Inflammatory macrophage (primary cell): ENCODE data around the gene PTPN9.
"Not testable (repeated sequence)": the region's sequence is repeated elsewhere in the genome, so short reads cannot be mapped to it uniquely, and the experiment has no call there.

ENCODE experiments used
- DNase-seq, 2 donors: peaks; one replicate each; pipeline ENCODE4 v3.0.0-alpha.2; 2020 to 2022
- total RNA-seq, 18 experiments: gene quantifications; one replicate each; lab custom pipeline; 2026; ENCODE audit warnings: mixed read lengths in 6 of 18, inconsistent platforms in 2 of 18; lab: John Stamatoyannopoulos, UW

PTPN9 gene
- total RNA-seq: 38.8 to 73.4 (median 54.7) reads per million in 18 experiments

DNA sequence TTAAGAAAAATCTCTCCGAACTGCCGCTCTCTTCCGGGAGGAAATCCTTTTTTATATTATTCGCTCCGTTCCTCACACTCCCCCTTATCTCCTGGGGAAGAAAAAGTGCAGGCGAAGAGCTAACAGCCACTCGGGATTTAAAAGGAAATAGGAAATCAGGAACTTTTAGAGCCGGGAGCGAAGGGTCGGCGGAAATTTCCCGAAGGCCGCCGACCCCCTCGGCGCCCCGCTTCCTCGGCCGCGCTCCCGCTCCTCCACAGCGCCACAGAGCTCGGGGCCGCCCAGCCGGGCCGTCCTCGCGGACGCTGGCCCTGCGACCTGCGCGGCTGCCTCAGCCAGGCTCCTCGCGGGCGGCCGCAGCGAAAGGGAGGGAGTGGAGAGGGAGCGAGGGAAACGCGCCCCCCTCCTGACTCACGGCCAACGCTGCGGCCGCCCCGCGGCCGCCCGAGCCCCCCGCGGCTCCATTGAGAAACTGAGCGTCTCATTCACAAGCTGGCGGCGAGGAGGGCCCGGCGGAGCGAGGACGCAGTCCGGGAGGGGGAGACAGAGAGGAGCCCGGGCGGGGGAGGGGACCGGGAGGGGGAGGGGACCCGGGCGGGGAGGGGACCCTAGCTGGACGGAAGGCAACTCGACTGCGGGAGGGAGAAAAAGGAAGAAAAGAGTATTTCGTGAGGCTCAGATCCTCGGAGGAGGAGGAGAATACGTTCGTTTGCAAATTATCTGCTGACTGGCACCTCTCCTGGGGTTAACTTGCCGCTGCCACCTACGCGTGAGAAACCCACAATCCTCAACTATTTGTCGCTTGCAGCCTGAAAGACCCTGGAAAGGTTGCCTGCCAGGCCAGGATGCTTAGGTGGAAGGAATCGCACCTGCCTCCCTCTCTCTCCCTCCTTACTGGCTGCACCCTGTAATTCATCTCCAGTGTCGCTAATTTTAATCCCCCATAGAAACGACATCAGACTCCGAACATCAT lies at the start of gene PTPN9:
PTPN9 (minus strand) TSS at position 368 of the 973 bp plus-strand sequence. CDS start 539 bp downstream, outside the sequence.
- DNase-seq: peak; percentile 64 to 71

DNA sequence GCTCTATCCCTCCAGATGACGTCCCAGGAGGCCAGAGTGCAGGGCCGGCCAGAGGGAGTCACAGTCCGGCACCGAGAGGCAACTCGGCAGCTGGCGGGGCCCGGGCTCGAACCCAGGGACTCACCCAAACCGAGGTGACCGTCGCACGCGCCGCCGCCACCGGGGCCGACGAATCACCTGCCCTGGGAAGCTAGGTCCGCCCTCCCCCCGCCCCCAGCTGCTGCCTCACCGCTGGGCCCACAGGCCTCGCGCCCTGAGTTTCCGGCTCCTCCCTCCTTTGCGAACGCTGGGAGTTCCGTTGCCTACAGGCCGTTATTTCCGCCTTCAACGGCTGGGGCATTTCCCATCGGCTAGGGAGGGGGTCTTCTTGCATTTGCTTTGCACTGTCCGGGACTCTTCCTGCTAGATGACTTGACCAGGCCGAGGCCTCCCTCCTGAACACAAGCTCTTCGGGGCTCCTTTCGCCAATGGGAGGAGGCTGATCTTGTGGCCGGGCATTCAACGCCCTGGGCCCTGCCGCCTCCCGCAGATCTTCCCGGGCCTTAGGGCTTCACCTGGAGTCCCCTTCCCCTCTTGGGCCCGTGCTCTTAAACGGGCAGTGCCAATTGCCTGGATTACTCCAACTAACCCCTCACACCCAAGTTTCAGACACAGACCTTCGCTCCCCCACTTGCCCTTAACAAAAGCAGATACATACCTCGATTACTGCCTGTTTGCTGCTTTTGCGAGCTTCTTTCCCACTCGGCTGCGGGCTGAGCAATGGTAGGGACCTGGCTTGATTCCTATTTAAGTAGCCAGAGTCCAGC lies 46.6 kb upstream of the PTPN9 start, which contains the start of gene SNUPN:
SNUPN (minus strand) TSS at position 184 of the 806 bp plus-strand sequence. CDS start 4,674 bp downstream, outside the sequence.
- peak; percentile 93 to 95 for DNase-seq

DNA sequence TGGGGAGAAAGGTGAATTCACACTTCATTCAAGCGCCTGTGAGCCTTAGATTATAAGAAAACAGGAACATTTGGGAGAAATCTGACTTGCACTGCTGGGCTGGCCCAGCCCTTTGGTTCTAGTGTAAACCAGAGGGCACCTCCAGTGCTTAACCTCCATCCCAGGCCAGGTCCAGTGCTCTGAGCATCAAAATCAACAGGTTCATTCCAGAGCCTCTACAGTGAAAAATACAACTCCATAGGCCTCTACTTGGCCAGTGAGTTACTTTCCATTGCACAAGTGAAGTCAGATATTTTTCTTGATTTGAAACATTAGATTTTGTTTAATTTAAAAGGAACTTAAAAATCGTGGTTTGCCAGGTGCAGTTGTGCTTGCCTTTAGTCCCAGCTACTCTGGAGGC lies 43.4 kb upstream of the PTPN9 start:
- no peak for DNase-seq

DNA sequence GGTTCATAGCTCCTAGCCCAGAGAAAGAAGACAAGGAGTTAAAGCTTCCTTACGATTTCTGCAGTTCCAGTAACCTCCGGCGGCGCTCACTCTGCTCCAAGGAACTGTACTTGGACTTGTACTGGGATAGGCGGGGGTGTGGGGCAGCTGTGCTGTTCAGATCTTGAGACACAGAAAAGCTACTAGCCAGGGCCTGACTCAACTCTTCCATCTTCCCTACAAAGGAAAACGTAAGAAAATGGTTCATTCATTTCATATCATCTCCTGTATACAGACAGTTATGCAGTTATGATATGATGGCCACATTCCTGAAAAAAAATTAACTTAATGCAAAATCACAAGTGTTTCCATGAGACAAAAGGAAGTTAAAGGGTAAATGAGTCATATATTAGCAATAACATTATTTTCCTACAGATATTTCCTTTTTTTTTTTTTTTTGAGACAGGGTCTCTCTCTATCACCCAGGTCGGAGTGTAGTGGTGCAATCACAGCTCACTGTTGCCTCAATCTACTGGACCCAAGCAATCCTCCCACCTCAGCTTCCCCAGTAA lies 41.8 kb upstream of the PTPN9 start:
- peak; percentile 53 to 56 for DNase-seq

DNA sequence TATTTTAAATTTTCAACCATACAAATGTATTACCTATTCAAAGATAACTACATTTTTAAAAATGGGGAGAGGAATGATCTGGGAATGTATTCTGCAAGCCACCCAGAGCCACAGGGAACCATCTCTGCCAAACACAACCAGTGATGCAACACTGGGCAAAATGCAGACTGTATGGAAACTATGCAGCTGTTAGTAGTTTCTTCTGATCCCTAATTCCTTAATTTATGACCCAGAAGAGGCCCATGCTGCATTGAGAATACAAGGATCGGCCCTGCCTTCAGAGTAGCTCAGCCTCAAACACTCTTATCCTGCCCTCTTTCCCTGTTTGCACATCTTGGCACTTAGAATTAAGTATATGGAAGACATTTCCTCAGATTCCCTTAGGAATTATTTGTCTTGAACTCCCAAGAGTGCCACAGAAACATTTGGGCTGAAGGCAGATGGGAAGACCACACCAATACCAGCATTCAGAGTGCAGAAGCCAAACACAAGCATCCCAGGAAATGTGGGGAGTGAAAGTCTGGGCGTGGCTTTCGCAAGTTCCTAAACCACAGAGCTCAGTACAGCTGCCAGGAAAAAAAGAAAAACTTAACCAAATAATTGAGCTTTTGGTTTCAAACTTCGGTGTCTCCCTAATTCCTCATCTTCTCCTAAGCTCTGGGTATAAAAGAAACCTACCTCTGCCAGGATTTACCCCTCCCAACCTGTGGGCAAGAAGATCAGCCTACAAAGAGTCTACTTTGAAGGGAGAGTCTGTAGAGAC lies 41.1 kb upstream of the PTPN9 start:
- DNase-seq: peak; percentile 35 to 43

DNA sequence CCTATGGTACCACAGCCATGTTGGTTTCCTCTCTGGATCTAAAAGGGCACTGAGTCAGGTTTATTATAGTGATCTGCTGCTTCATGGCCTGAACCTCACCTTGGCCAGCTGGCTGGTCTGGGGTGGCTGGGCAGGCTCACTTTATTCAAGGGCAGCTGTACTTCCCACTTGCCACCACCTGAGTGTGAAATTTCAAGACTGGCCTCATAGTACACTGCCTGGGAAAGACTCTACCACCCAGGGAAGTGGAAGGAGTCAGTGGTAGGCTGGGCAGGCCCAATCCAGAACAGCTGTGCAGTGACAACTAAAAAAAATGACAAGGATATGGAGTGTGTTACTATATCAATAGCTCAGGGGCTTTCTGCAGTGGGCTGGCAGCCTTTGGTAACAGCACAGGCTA lies 37.7 kb upstream of the PTPN9 start:
- no peak for DNase-seq

DNA sequence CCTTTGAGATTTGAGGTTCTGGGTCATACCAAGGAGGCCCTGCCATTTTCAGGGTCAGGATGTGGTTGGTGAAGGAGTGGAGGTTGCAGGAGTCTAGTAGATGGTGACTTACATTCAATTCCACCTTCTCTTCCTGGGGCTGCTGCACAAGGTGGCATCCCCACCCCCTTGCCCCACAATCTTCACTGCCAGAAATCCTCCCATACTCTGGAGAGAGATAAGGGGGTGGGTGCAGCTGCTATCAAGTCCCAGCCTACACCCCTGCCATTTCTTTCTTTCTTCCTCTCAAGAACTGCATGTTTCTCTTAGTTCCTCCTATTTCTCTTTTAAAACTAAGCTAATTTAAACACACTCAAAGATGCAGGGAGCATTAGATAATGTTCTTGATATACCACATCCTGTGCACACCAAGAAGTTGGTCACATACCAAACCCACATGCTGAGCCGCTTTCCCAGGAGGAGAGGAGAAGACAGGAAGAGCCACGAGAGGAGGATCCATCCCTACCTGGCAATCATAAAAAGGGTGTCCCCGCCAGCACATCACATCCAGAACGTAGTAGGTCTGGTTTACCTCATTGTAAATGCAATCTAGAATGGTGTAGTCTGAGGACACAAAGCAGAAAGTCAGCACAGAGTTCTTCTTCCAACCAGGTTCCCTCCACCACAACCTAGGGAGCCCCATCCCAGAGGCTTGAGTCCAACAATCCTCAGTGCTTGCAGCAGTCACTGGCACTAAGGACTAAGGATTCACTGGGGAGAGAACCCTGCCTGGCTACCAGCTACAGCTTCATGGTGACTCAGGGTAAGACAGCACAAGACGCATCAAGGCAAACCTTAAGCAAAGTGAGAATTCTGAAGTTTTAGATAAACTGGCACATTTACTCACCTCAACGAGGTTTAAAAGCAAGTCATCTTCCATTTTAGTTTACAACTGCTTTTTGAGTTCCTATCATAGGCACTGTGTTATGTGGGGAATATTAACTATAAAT lies 27.9 kb upstream of the PTPN9 start:
- DNase-seq: no peak

DNA sequence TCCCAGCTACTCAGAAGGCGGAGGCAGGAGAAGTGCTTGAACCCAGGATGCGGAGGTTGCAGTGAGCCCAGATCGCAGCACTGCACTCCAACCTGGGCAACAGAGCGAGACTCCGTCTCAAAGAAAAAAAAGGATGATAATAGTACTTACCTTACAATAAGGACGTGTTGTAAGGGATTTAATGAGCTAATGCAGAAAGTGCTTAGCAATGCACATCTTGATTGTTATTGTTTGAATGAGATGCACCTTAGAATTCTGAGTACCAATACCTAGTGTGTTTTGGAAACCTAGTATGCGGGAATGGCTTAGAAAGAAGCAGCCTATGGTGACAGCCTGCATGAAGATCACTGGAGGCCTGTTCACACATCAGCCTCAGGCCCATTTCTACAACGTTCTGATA lies 26.9 kb upstream of the PTPN9 start:
- no peak for DNase-seq

DNA sequence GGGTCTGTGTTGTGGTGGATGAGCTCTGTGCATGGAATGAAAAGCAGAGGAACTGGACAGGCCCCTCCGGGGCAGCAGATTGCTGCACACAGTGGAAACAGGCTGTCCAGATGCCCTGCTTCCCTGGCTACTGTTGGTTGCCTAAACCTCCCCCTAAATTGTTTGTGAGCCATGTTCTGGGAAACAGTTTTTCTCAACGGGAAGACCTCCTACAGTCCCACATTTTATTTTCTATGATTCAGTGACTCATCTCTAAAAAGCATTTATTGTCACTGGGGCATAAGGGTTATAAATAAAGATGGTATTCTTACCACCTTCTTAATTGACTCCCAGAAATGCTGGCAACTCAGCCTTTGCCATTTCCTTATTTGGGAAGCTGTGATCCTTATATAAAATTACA lies 20.3 kb upstream of the PTPN9 start:
- no peak for DNase-seq

DNA sequence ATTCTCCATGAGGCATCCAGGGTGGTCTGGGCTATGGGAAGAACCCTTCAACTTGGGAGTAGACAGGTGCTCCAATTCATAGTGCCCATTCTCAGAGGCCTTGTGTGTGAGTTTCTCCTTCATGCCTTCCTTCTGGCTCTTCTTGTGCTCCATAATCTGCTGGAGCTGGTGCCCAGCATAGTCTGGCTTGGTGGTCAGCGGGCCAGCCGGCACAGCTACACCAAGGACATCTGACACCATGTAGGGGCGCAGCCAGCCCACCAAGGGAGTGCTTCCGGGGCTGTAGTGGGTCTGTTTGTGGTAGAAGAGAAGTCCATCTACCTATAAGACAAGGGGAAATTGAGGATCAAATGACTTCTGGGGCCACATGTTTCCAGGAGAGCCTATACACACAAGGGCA lies 19.2 kb upstream of the PTPN9 start:
- no peak for DNase-seq

DNA sequence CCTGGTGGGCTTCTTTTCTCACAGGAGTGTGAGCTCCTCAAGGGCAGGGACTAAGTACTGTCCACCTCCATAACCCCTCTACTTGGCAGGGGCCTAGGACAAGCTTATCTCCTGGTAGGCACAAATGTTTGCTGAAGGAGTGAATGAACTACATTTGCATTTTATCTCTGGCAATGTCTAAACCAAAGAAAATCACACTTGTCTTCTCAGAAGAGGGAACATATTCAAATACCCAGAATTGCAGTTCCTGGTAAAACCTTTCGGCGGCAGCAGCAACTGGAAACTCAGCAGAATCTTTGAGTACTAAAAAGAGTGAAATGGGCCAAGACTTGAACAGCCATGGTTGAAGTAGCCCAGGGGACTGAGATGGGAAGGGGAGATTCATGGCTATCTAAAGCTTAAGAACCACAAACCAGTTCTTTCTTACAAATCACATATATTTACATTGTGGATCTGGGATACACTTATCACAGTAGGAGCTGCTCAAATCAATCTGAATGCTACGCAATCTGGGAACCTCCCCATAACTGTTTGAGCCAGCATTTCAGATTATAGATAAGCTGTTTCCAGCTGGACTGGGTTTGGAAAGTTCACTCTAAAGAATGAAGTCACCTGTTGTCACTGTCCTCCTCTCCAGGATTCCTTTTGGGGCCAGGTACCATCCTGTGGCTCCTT lies 18.7 kb upstream of the PTPN9 start:
- peak; percentile 41 to 58 for DNase-seq

DNA sequence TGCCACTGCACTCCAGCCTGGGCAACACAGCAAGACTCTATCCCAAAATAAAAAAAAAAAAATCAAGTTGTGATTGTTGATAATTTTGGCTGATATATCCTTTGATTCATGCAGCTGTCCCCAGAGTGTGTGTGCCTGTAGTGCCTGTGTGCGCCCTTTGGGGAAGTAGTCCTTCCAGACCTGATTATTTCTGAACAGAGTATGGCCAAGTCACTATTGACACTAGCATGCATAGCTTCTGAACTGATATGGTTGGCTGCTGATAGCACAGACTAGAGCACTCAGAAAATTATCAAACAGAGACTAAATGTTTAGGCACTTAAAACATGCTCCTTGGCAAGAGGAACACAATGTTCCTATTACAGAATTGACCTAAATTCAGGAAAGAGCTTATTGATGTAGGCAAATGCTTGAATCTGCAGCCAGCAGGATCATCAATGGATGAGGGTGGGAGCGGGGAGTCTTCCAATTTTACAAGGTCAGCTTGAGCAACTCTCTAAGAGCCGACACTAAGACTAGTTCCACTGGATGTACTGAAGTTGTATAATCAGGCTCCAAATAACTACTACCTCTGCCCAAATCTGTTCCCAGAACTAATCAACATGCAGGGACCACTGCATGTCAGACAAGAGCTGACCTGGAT lies 17.7 kb upstream of the PTPN9 start:
- no peak for DNase-seq

DNA sequence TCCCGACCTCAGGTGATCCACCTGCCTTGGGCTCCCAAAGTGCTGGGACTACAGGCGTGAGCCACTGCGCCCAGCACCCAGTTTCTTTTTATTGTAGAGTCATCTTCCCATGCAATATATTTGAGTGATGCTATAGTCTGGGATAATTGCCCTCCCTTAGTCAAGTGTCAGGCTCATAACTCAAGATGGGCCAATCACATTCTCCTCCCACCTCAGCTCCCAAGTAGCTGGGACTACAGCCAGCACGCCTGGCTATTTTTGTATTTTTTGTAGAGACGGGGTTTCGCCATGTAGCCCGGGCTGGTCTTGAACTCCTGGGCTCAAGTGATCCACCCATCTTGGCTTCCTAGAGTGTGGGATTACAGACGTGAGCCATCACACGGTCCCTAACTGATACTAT lies 15.2 kb upstream of the PTPN9 start:
- DNase-seq: no peak

DNA sequence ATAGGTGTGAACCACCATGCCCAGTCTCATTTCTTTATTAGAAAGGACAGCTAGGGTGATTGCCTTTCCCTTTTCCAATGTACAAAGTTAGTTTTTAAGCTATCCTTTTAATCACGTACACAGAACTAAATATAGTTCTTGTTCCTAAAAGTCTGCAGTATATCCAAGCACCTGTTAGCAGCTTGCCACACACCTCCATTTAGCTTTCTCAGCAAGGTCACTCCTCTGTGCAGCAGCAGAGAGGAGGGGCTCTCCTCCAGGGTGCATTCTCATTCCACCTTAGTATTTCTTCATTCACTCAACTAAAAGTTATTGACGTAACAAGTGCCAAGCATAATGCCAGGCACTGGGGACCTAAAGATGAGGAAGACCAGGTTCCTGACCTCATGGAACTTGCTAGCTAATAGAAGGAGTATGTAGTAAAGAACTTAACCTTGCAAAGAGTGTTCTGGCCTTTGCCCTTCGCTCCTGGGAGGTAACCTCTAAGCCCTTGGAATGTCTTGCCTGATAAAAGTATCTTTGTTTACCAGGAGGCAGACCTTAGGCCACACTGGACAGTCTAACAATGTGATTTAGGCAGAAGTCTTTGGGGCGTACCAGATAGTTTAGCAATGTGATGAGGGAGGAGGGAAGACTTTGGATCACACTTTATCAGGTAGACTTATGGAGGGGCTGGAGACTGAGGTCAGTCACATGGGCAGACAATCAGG lies 12.7 kb upstream of the PTPN9 start:
- DNase-seq: no peak

DNA sequence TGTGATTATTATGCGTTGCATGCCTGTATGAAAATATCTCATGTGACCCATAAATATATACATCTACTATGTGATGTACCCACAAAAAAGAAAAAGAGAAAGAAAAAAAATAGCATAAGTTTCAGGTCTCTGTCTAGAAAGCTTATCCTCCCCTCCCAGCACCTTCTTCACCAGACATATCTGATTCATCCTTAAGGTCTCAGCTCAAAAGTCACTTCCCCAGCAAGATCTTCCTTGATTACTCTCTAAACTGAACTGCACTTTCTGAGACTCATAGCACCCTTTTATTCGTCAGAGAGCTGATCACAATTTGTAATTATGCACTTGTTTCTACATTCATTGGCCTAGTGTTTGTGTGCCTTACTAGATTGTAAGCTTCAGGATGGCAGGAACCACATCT lies 11.1 kb upstream of the PTPN9 start:
- DNase-seq: no peak

DNA sequence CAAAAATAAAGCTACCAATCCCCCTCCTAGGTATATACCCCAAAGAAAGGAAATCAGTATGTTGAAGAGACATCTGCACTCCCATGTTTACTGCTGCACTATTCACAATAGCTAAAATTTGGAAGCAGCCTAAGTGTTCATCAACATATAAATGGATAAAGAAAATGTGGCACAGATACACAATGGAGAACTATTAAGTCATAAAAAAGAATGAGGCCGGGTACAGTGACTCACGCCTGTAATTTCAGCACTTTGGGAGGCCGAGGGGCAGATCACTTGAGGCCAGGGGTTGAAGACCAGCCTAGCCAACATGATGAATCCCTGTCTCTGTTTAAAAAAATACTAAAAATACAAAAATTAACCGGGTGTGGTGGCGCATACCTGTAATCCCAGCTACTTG lies 10.0 kb upstream of the PTPN9 start:
- DNase-seq: no peak

DNA sequence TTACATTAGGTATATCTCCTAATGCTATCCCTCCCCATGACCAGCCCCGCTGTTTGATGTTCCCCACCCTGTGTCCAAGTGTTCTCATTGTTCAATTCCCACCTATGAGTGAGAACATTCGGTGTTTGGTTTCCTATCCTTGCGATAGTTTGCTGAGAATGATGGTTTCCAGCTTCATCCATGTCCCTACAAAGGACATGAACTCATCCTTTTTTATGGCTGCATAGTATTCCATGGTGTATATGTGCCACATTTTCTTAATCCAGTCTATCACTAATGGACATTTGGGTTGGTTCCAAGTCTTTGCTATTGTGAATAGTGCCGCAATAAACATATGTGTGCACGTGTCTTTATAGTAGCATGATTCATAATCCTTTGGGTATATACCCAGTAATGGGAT lies 7.3 kb upstream of the PTPN9 start:
- not testable (repeated sequence) for DNase-seq

DNA sequence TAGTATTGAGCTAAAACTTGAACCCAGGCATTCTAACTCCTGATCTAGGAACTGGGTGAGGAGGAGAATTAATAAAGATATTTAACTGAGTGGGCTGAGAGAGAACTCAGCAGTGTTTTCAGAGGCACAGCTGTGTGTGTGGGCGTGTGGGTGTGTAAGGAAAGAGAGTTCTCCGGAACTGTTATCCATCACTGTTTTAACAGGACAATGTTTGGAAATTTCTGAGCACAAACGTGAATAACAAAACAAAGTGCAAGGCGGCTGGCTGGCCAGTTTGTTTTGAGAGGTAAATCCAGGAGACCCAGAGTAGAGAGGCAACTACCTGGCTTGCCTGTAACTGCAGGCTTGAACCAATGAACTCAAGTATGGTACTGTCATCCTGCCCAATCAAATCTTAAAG lies 5.0 kb upstream of the PTPN9 start:
- DNase-seq: peak in 1 of 2 donors; percentile 24

DNA sequence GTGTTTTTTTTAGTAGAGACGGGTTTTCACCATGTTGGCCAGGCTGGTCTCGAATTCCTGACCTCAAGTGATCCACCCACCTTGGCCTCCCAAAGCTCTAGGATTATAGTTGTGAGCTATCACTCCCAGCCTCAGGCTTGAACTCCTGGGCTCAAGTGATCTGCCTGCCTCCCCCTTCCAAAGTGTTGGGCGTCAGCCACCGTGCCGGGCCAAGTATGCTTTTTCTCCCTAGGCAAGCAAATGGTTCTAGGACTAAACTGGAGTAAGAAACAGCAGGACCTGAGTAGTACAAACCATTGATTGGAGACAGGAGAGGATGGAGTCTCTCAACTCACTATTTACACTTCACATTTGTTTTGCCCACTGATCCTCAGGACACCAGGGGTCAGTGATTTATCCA lies 4.6 kb upstream of the PTPN9 start:
- no peak for DNase-seq
